Measurements from ENCODE around the gene MC5R.

DNA sequence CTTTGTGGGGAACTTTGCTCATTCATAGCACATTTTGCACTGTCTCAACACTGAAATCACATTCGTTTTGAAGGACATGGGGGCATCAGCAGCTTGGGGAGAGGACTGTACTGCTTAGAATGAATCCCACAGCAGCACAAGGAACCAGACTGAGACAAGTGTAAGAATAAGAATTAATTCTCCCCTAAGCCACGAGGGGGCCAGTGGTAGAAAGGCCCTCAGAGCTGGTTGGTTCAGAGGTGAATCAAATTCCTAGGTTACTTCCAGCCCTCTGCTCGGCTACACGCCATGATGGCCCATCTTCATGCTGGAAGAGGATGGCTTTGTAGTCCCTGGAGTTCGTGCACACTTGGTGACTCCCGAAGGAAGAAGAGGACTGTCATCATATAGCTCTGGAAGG lies 12.0 kb upstream of the MC5R start:
- TF ChIP-seq, protein P1, sequence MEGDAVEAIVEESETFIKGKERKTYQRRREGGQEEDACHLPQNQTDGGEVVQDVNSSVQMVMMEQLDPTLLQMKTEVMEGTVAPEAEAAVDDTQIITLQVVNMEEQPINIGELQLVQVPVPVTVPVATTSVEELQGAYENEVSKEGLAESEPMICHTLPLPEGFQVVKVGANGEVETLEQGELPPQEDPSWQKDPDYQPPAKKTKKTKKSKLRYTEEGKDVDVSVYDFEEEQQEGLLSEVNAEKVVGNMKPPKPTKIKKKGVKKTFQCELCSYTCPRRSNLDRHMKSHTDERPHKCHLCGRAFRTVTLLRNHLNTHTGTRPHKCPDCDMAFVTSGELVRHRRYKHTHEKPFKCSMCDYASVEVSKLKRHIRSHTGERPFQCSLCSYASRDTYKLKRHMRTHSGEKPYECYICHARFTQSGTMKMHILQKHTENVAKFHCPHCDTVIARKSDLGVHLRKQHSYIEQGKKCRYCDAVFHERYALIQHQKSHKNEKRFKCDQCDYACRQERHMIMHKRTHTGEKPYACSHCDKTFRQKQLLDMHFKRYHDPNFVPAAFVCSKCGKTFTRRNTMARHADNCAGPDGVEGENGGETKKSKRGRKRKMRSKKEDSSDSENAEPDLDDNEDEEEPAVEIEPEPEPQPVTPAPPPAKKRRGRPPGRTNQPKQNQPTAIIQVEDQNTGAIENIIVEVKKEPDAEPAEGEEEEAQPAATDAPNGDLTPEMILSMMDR (IDR thresholded peaks at IDR 0.05; ENCODE audit: insufficient read depth, low read depth, low read length) = no peak
- TF ChIP-seq EZH2 (IDR thresholded peaks at IDR 0.05; ENCODE audit: insufficient read depth, low read length) = no peak

Measured in astrocyte (in vitro differentiated cells and primary cell).